ENCODE data around the gene CNNM2. TPM values are rescaled to one million over a fixed set of nuclear protein-coding genes. Genes with fewer than 3 reads are reported as not detected.
"Not testable (repeated sequence)": the region's sequence is repeated elsewhere in the genome, so short reads cannot be mapped to it uniquely, and the experiment has no call there.

CNNM2 gene
- polyA plus RNA-seq, 4 donors, result 10.8 to 13.4 (median 12.7) TPM

- no peak for DNase-seq (ENCODE audit: low read depth in 4 of 4, low spot score in 3 of 4)
Observed at GRCh38 chr10:102964713-102965112, 46.6 kb downstream of the CNNM2 start.

- no peak for DNase-seq (ENCODE audit: low read depth in 4 of 4, low spot score in 3 of 4)
Observed at GRCh38 chr10:102965311-102965851, 47.3 kb downstream of the CNNM2 start.

GRCh38 chr10:102967123-102967522 lies 49.0 kb downstream of the CNNM2 start:
- no peak for DNase-seq (ENCODE audit: low read depth in 4 of 4, low spot score in 3 of 4)

GRCh38 chr10:102970562-102971340 lies 52.7 kb downstream of the CNNM2 start:
- no peak for DNase-seq (ENCODE audit: low read depth in 4 of 4, low spot score in 3 of 4)

GRCh38 chr10:102975483-102976379 lies 57.6 kb downstream of the CNNM2 start:
- DNase-seq (ENCODE audit: low read depth in 4 of 4, low spot score in 3 of 4), result no peak

GRCh38 chr10:102976380-102976726 lies 58.3 kb downstream of the CNNM2 start:
- not testable (repeated sequence) for DNase-seq (ENCODE audit: low read depth in 4 of 4, low spot score in 3 of 4)

GRCh38 chr10:102982296-102982695 lies 64.2 kb downstream of the CNNM2 start:
- DNase-seq (ENCODE audit: low read depth in 4 of 4, low spot score in 3 of 4), result no peak

- DNase-seq (ENCODE audit: low read depth in 4 of 4, low spot score in 3 of 4), result no peak
Observed at GRCh38 chr10:102984086-102984485, 66.0 kb downstream of the CNNM2 start.

GRCh38 chr10:102985811-102986210 lies 67.7 kb downstream of the CNNM2 start:
- DNase-seq (ENCODE audit: low read depth in 4 of 4, low spot score in 3 of 4), result no peak

- no peak for DNase-seq (ENCODE audit: low read depth in 4 of 4, low spot score in 3 of 4)
Observed at GRCh38 chr10:102988404-102989314, 70.6 kb downstream of the CNNM2 start.

GRCh38 chr10:102994531-102995295 lies 76.6 kb downstream of the CNNM2 start:
- DNase-seq (ENCODE audit: low read depth in 4 of 4, low spot score in 3 of 4), result no peak

- DNase-seq (ENCODE audit: low read depth in 4 of 4, low spot score in 3 of 4), result no peak
Observed at GRCh38 chr10:102996876-102997275, 78.8 kb downstream of the CNNM2 start.

- no peak for DNase-seq (ENCODE audit: low read depth in 4 of 4, low spot score in 3 of 4)
Observed at GRCh38 chr10:102997998-102998397, 79.9 kb downstream of the CNNM2 start.

GRCh38 chr10:102998399-102998907 lies 80.4 kb downstream of the CNNM2 start:
- DNase-seq (ENCODE audit: low read depth in 4 of 4, low spot score in 3 of 4), result no peak

- not testable (repeated sequence) for DNase-seq (ENCODE audit: low read depth in 4 of 4, low spot score in 3 of 4)
Observed at GRCh38 chr10:103000050-103000449, 82.0 kb downstream of the CNNM2 start.

- no peak for DNase-seq (ENCODE audit: low read depth in 4 of 4, low spot score in 3 of 4)
Observed at GRCh38 chr10:103007017-103007416, 88.9 kb downstream of the CNNM2 start.

- DNase-seq (ENCODE audit: low read depth in 4 of 4, low spot score in 3 of 4), result no peak
Observed at GRCh38 chr10:103013416-103013815, 95.3 kb downstream of the CNNM2 start.

GRCh38 chr10:103019425-103019824 lies 101.3 kb downstream of the CNNM2 start:
- no peak for DNase-seq (ENCODE audit: low read depth in 4 of 4, low spot score in 3 of 4)

- no peak for DNase-seq (ENCODE audit: low read depth in 4 of 4, low spot score in 3 of 4)
Observed at GRCh38 chr10:103021150-103021899, 103.2 kb downstream of the CNNM2 start.
